IMR-90 (cell line): ENCODE measurements around the gene HSFX4. TPM values are rescaled to one million over a fixed set of nuclear protein-coding genes. Genes with fewer than 3 reads are reported as not detected.

Experiments
- ATAC-seq: fragments of 200-7000 bp; cut with Tn5 transposase; 2 replicates; pipeline ENCODE4 v1.9.1; 2020; ENCODE audit warnings: low read depth, mild to moderate bottlenecking, moderate library complexity
- BruUV-seq: library from RNA; stranded (reverse); fragments of 400-500 nt; replicated peaks from 2 replicates; lab custom pipeline; 2021; lab: Mats Ljungman, UMichigan
- CTCF ChIA-PET: fragments of 300-600 bp; formaldehyde crosslinking; extraction: SDS; loops from one replicate; lab custom pipeline; 2021; ENCODE audit warnings: antibody characterized with exemption; lab: Yijun Ruan, JAX
- POLR2A ChIA-PET: fragments of 300-600 bp; sonication (Branson Sonifier 250); formaldehyde crosslinking; loops from one replicate; lab custom pipeline; 2022; ENCODE audit warnings: antibody characterized with exemption; ENCODE audit not compliant: unreplicated experiment; lab: Charles Lee
- DNase-seq: peaks from one replicate; pipeline ENCODE4 v3.0.0; 2013
- H2AFZ ChIP-seq: replicated peaks from 2 replicates; pipeline ENCODE3; 2013; ENCODE audit warnings: low read length, mild to moderate bottlenecking; ENCODE audit not compliant: poor library complexity
- H2AK5ac ChIP-seq: 2 replicates; pipeline ENCODE4 v1.6.1; 2013; ENCODE audit warnings: low read depth, low read length, inconsistent platforms
- H2AK9ac ChIP-seq: replicated peaks from 2 replicates; pipeline ENCODE3; 2013; ENCODE audit warnings: mild to moderate bottlenecking, low read depth, low read length, moderate library complexity; ENCODE audit not compliant: poor library complexity
- H2BK120ac ChIP-seq: 2 replicates; pipeline ENCODE4 v1.6.1; 2013; ENCODE audit warnings: low read depth, low read length, inconsistent platforms
- H2BK15ac ChIP-seq: 3 replicates; pipeline ENCODE4 v1.6.1; 2013; ENCODE audit warnings: low read depth, low read length, inconsistent platforms
- H2BK20ac ChIP-seq: 2 replicates; pipeline ENCODE4 v1.6.1; 2013; ENCODE audit warnings: low read depth, mild to moderate bottlenecking, inconsistent platforms, low read length, moderate library complexity
- H2BK5ac ChIP-seq: 2 replicates; pipeline ENCODE4 v1.6.1; 2013; ENCODE audit warnings: mild to moderate bottlenecking, low read depth, low read length, inconsistent platforms; ENCODE audit not compliant: poor library complexity, severe bottlenecking
- H3K14ac ChIP-seq: replicated peaks from 2 replicates; pipeline ENCODE4 v1.6.1; 2013; ENCODE audit warnings: low read depth, low read length, inconsistent platforms
- H3K18ac ChIP-seq: 2 replicates; pipeline ENCODE4 v1.6.1; 2013; ENCODE audit warnings: low read depth, low read length, control low read depth
- H3K23ac ChIP-seq: 2 replicates; pipeline ENCODE4 v1.6.1; 2013; ENCODE audit warnings: low read depth, low read length, inconsistent platforms
- H3K27ac ChIP-seq: 2 replicates; pipeline ENCODE4 v1.5.1; 2013; ENCODE audit warnings: mild to moderate bottlenecking, control low read depth, low read length; ENCODE audit not compliant: insufficient read depth
- H3K27me3 ChIP-seq: 2 replicates; pipeline ENCODE4 v1.6.1; 2013; ENCODE audit warnings: low read length; ENCODE audit not compliant: control insufficient read depth, insufficient read depth
- H3K36me3 ChIP-seq: 2 replicates; pipeline ENCODE4 v1.6.1; 2013; ENCODE audit warnings: low read length, mixed read lengths; ENCODE audit not compliant: control insufficient read depth, insufficient read depth
- H3K4ac ChIP-seq: 2 replicates; pipeline ENCODE4 v1.6.1; 2013; ENCODE audit warnings: low read depth, low read length, inconsistent platforms
- H3K4me1 ChIP-seq: 2 replicates; pipeline ENCODE4 v1.6.1; 2013; ENCODE audit warnings: low read length, mixed read lengths; ENCODE audit not compliant: control insufficient read depth, insufficient read depth
- H3K4me2 ChIP-seq: 2 replicates; pipeline ENCODE4 v1.6.1; 2013; ENCODE audit warnings: low read depth, mild to moderate bottlenecking, control low read depth, low read length, moderate library complexity
- H3K4me3 ChIP-seq: 2 replicates; pipeline ENCODE4 v1.5.1; 2013; ENCODE audit warnings: low read depth, mild to moderate bottlenecking, control low read depth, low read length, moderate library complexity; ENCODE audit not compliant: insufficient read depth
- H3K56ac ChIP-seq: 2 replicates; pipeline ENCODE4 v1.6.1; 2013; ENCODE audit warnings: low read length, inconsistent platforms; ENCODE audit not compliant: insufficient read depth; ENCODE audit errors: extremely low read depth
- H3K79me1 ChIP-seq, 2 experiments: 2 replicates each; pipeline ENCODE4 v1.6.1; 2013; ENCODE audit warnings: low read length in 2 of 2, inconsistent platforms in 1 of 2, low read depth in 1 of 2
- H3K9ac ChIP-seq: 2 replicates; pipeline ENCODE4 v1.6.1; 2013; ENCODE audit warnings: low read depth, low read length, control low read depth
- H3K9me1 ChIP-seq: 2 replicates; pipeline ENCODE4 v1.6.1; 2013; ENCODE audit warnings: low read length, inconsistent platforms; ENCODE audit not compliant: insufficient read depth
- H3K9me3 ChIP-seq: 2 replicates; pipeline ENCODE4 v1.6.1; 2013; ENCODE audit warnings: low read length; ENCODE audit not compliant: control insufficient read depth, insufficient read depth
- H4K20me1 ChIP-seq: 2 replicates; pipeline ENCODE4 v1.6.1; 2013; ENCODE audit warnings: low read length, inconsistent platforms; ENCODE audit not compliant: insufficient read depth
- H4K5ac ChIP-seq: 2 replicates; pipeline ENCODE4 v1.6.1; 2013; ENCODE audit warnings: mild to moderate bottlenecking, low read depth, low read length, control low read depth
- H4K8ac ChIP-seq, 2 experiments: 2 replicates each; pipeline ENCODE4 v1.6.1; 2013; ENCODE audit warnings: low read depth in 2 of 2, low read length in 2 of 2, control low read depth in 1 of 2, inconsistent platforms in 1 of 2
- H4K91ac ChIP-seq: 2 replicates; pipeline ENCODE4 v1.6.1; 2013; ENCODE audit warnings: low read depth, low read length, inconsistent platforms; ENCODE audit not compliant: insufficient read depth
- BHLHE40 ChIP-seq: fragments of 150-350 bp; IDR thresholded peaks from 2 replicates; pipeline ENCODE4 v1.6.1; 2016; ENCODE audit warnings: mild to moderate bottlenecking, low read depth, low read length
- CHD1 ChIP-seq: IDR thresholded peaks from 2 replicates; pipeline ENCODE4 v1.6.1; 2012; ENCODE audit warnings: low read depth, low read length, improper control_type of control experiment
- ELK1 ChIP-seq: fragments of 150-350 bp; IDR thresholded peaks from 2 replicates; pipeline ENCODE4 v1.6.1; 2016; ENCODE audit warnings: low read depth, mild to moderate bottlenecking, low read length, moderate library complexity, borderline replicate concordance
- MAFK ChIP-seq: IDR thresholded peaks from 2 replicates; pipeline ENCODE4 v1.6.1; 2012; ENCODE audit warnings: low read depth, low read length, improper control_type of control experiment
- NFE2L2 ChIP-seq: fragments of 150-350 bp; IDR thresholded peaks from 2 replicates; pipeline ENCODE4 v1.6.1; 2016; ENCODE audit warnings: low read depth, mild to moderate bottlenecking, low read length
- RAD21 ChIP-seq: IDR thresholded peaks from 2 replicates; pipeline ENCODE4 v1.6.1; 2012; ENCODE audit warnings: low read length, improper control_type of control experiment
- SMC3 ChIP-seq: fragments of 150-350 bp; IDR thresholded peaks from 2 replicates; pipeline ENCODE4 v1.6.1; 2016; ENCODE audit warnings: low read depth, mild to moderate bottlenecking, antibody characterized with exemption, low read length, moderate library complexity
- WGBS, 2 experiments: methylation state at CpG; one replicate each; pipeline versions ENCODE4 v1.1.5 to v1.1.7; 2013; ENCODE audit warnings: missing lambda C conversion rate in 2 of 2; ENCODE audit not compliant: insufficient read length in 1 of 2; ENCODE audit errors: extremely low coverage in 2 of 2; 5-methylcytosine and 5-hydroxymethylcytosine counted together
- dilution Hi-C: fragments of 300-500 bp; cut with HindIII; formaldehyde crosslinking; loops from one replicate; pipeline ENCODE4 v1.14.3; 2018; ENCODE audit warnings: low sequenced_read_pairs; ENCODE audit not compliant: unreplicated experiment
- in situ Hi-C: fragments of 300-500 bp; cut with MboI; formaldehyde crosslinking; loops from 3 replicates; pipeline ENCODE4 v1.14.3; 2019; ENCODE audit warnings: low sequenced_read_pairs, inconsistent platforms, mixed read lengths
- intact Hi-C: fragments of 100-400 bp; cut with micrococcal nuclease; formaldehyde crosslinking; loops from 2 replicates; pipeline ENCODE4 v1.10.0; 2022
- polyA plus RNA-seq, 3 experiments: library from polyadenylated mRNA; depleted of rRNA; stranded (reverse); fragments of >200 nt; gene quantifications; 2 replicates each; pipeline ENCODE4 v1.2.3, GENCODE V29; 2012; ENCODE audit warnings: low replicate concordance in 1 of 3
- total RNA-seq: library from RNA; depleted of rRNA; stranded (reverse); fragments of >200 nt; gene quantifications from 2 replicates; pipeline ENCODE4 v1.2.3, GENCODE V29; 2012

HSFX4 gene
- total and polyA plus RNA-seq, 2 of the 4 experiments (the other 2 are of a cell fraction), result not detected

- Histone ChIP-seq H2BK15ac (no peak overlapping the region), H2BK5ac (no peak overlapping the region), H2AFZ (no peak overlapping the region), H4K5ac (no peak overlapping the region), H2AK9ac (no peak overlapping the region), H4K20me1 (no peaks in the 10 kb centered on the region), H2BK20ac (no peak overlapping the region), H3K27ac (no peak overlapping the region), H3K27me3 (no peaks in the 10 kb centered on the region), H3K23ac (no peak overlapping the region), H3K4me1 (no peaks in the 10 kb centered on the region), H3K9ac (no peak overlapping the region), H3K4me2 (no peak overlapping the region), H2AK5ac (no peak overlapping the region), H4K91ac (no peak overlapping the region), H3K18ac (no peak overlapping the region), H3K14ac (no peak overlapping the region), H3K9me3 (no peaks in the 10 kb centered on the region), H2BK120ac (no peak overlapping the region), H3K79me1 (no peaks in the 10 kb centered on the region), H3K9me1 (no peaks in the 10 kb centered on the region), H3K4ac (no peak overlapping the region), H4K8ac (no peak overlapping the region), H3K56ac (no peak overlapping the region), H3K4me3 (no peak overlapping the region), H3K36me3 (no peaks in the 10 kb centered on the region)
- no peak for DNase-seq
- CTCF ChIA-PET, result interaction anchor here (1.1 kb wide), 1 partner anchor 9 kb away, joined by 3 read pairs; no protein-coding TSS in a partner anchor
- POLR2A ChIA-PET, result no interaction called here
- no CpG with 5 or more reads among the region's 1 CpG for WGBS, 2 experiments
- intact Hi-C loops, result no loop called here
- ATAC-seq, result no peak
- no TSS peak for BruUV-seq
- in situ Hi-C loops, result no loop called here
- dilution Hi-C loops, result no loop called here
- no peak for TF ChIP-seq NFE2L2
- TF ChIP-seq ELK1, result no peak
- TF ChIP-seq BHLHE40, result no peak
- TF ChIP-seq CHD1, result no peak
- no peak for TF ChIP-seq MAFK
- TF ChIP-seq RAD21, result no peak
- no peak for TF ChIP-seq SMC3
These were observed 30.8 kb upstream of the HSFX4 start for GRCh38 chrX:149898554-149898953.
